Kidney (tissue), 14 donors: Measurements from ENCODE around the gene JARID2. TPM values are rescaled to one million over a fixed set of nuclear protein-coding genes. Genes with fewer than 3 reads are reported as not detected.

Experiments used
- DNase-seq, 5 donors: peaks; one replicate each; pipeline ENCODE4 v3.0.0-alpha.2; 2013 to 2020
- FAIRE-seq: peaks from 2 replicates; lab custom pipeline; 2012; peaks lifted over from hg19 to GRCh38; lab: Jason Lieb, UNC
- H3K27ac ChIP-seq, 2 donors: one replicate each; pipeline ENCODE4 v1.7.0; 2013; ENCODE audit warnings: low read depth in 2 of 2, low read length in 2 of 2, inconsistent platforms in 1 of 2
- H3K27me3 ChIP-seq: one replicate; pipeline ENCODE4 v1.7.1; 2013; ENCODE audit warnings: low read length, inconsistent platforms; ENCODE audit not compliant: control insufficient read depth, insufficient read depth
- H3K36me3 ChIP-seq, 3 donors: one replicate each; pipeline versions ENCODE4 v1.7.0 to v1.7.1; 2013; ENCODE audit warnings: low read length in 3 of 3, control low read depth in 1 of 3, inconsistent platforms in 1 of 3; ENCODE audit not compliant: insufficient read depth in 3 of 3, control insufficient read depth in 2 of 3
- H3K4me1 ChIP-seq, 3 donors: one replicate each; pipeline versions ENCODE4 v1.7.0 to v1.7.1; 2013; ENCODE audit warnings: low read length in 3 of 3, inconsistent platforms in 1 of 3, low read depth in 1 of 3; ENCODE audit not compliant: control insufficient read depth in 2 of 3, insufficient read depth in 2 of 3
- H3K4me3 ChIP-seq, 3 donors: one replicate each; pipeline versions ENCODE4 v1.7.0 to v1.8.1; 2013; ENCODE audit warnings: low read length in 3 of 3, control low read depth in 1 of 3, inconsistent platforms in 1 of 3
- H3K9ac ChIP-seq, 3 donors: one replicate each; pipeline versions ENCODE4 v1.7.0 to v1.7.1; 2013; ENCODE audit warnings: low read length in 3 of 3, control low read depth in 1 of 3, inconsistent platforms in 1 of 3
- H3K9me3 ChIP-seq, 3 donors: one replicate each; pipeline versions ENCODE4 v1.7.0 to v1.7.1; 2013; ENCODE audit warnings: low read length in 3 of 3, control low read depth in 1 of 3, inconsistent platforms in 1 of 3; ENCODE audit not compliant: control insufficient read depth in 2 of 3, insufficient read depth in 1 of 3
- CTCF ChIP-seq: IDR thresholded peaks from 3 replicates; pipeline ENCODE4 v1.5.1; 2012; ENCODE audit warnings: mild to moderate bottlenecking, moderate library complexity, borderline replicate concordance; ENCODE audit not compliant: insufficient read depth; ENCODE audit errors: extremely low read depth
- intact Hi-C: fragments of 100-400 bp; cut with DNase I; formaldehyde crosslinking; loops from one replicate; pipeline ENCODE4 v1.11.1; 2022
- polyA plus RNA-seq: library from polyadenylated mRNA; stranded (reverse); fragments of 350-450 nt; fragmentation: Illumina TruSeq; extraction: RNeasy Lipid Tissue Mini Kit (QIAGEN cat#74804); gene quantifications from one replicate; pipeline ENCODE4 v1.2.3, GENCODE V29; 2014; ENCODE audit warnings: low read depth, low replicate concordance; ENCODE audit not compliant: insufficient read depth
- total RNA-seq: library from RNA; stranded (reverse); fragmentation: NEBNext Ultra II Directional; extraction: Animal tissue kit (Norgen Biotek cat#: 25700); gene quantifications from one replicate; pipeline ENCODE4 v1.2.1, GENCODE V29; 2021
- donor health status: control.
- donor health status: control.
- donor health status: control.
- donor health status: control.
- donor health status: control.
- donor health status: DM: yes; HTN: yes; CAD: no.
- donor health status: Normal renal cell carcinoma (clear cell type).

The JARID2 gene
- total and polyA plus RNA-seq, 2 donors from 2014 or later = 1.8 to 12.3 TPM

GRCh38 chr6:15246217-15246665 lies 372 bp downstream of the JARID2 start:
- peaks cover 4 to 13% (median 4%) of the 10 kb centered on the region in 3 donors for H3K4me1 ChIP-seq
- H3K9me3 ChIP-seq = no peaks in the 10 kb centered on the region
- H3K27ac ChIP-seq = peak overlapping the region; percentile 86 to 95
- peak overlapping the region; percentile 85 to 96 (median 88) for H3K4me3 ChIP-seq
- peak overlapping the region; percentile 49 to 90 (median 80) for H3K9ac ChIP-seq
- DNase-seq = no peak
- no peaks in the 10 kb centered on the region for H3K27me3 ChIP-seq
- intact Hi-C loops = no loop called here
- no peak for FAIRE-seq
- H3K36me3 ChIP-seq = no peaks in the 10 kb centered on the region
- TF ChIP-seq CTCF = no peak

- Histone ChIP-seq H3K27me3 (no peaks in the 10 kb centered on the region), H3K4me3 (peak overlapping the region; percentile 85 to 96 (median 88)), H3K27ac (no peak overlapping the region), H3K4me1 (peaks cover 4 to 13% (median 6%) of the 10 kb centered on the region in 3 donors), H3K9me3 (no peaks in the 10 kb centered on the region), H3K9ac (peak overlapping the region; percentile 49 to 90 (median 80)), H3K36me3 (no peaks in the 10 kb centered on the region)
- intact Hi-C loops = no loop called here
- no peak for FAIRE-seq
- DNase-seq = peak in 2 of 5 donors; percentile 42 to 56
- TF ChIP-seq CTCF = no peak
These were observed 1.0 kb downstream of the JARID2 start for GRCh38 chr6:15246666-15247499.

GRCh38 chr6:15247500-15248450 lies 1.9 kb downstream of the JARID2 start:
- intact Hi-C loops = no loop called here
- no peaks in the 10 kb centered on the region for H3K27me3 ChIP-seq
- TF ChIP-seq CTCF = peak; percentile 8
- H3K27ac ChIP-seq = peak overlapping the region; percentile 82 to 84
- no peak for FAIRE-seq
- H3K4me1 ChIP-seq = peaks cover 4 to 13% (median 6%) of the 10 kb centered on the region in 3 donors
- H3K36me3 ChIP-seq = no peaks in the 10 kb centered on the region
- peak overlapping the region; percentile 85 to 96 (median 88) for H3K4me3 ChIP-seq
- peak; percentile 71 to 90 (median 81) for DNase-seq
- no peaks in the 10 kb centered on the region for H3K9me3 ChIP-seq
- peak overlapping the region; percentile 49 to 80 (median 71) for H3K9ac ChIP-seq
